Stimulated activated CD4-positive, alpha-beta T cell treated with anti-CD3 and anti-CD28 coated beads, TNF-alpha, amount 100 ng/mL, for 1 hour (primary cell): ENCODE results near the gene CR1.
"Not testable (repeated sequence)": the region's sequence is repeated elsewhere in the genome, so short reads cannot be mapped to it uniquely, and the experiment has no call there.

ENCODE experiments used
- DNase-seq, 3 donors: peaks; one replicate each; pipeline ENCODE4 v3.0.0-alpha.2; 2020; ENCODE audit warnings: low read depth in 3 of 3, low spot score in 1 of 3

CR1 gene

DNA sequence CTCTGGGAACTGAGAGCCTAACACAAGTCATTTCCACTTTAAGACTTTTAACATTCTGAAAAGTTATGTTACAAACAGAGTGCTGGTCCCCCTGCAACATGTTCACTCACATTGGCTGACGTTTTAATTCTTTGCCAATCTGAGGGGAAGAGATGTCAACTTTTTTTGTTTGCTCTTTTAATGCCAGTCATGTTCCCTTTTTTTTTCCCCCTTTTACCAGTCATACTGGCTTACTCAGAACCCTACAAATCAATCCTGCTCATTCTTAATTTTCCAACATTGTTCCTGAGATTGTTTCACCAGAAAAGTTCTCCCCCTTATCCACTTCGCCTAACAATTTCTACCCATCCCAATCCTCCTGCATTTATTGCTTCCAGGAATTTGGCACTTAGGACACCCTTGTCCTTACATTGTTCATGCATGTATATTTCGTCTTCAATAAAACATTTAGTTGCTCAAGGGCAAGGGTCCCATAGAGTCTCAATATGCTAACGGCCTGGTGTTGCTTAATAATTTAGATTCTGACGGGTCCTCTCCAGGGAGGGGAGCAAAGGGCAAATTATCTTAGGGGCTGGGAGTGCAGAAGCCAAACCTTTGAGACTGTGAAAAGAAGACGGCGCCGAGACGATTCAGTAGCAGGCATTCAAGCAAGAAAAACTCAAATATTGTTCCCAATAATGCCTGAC lies 148.4 kb downstream of the CR1 start:
- no peak for DNase-seq

DNA sequence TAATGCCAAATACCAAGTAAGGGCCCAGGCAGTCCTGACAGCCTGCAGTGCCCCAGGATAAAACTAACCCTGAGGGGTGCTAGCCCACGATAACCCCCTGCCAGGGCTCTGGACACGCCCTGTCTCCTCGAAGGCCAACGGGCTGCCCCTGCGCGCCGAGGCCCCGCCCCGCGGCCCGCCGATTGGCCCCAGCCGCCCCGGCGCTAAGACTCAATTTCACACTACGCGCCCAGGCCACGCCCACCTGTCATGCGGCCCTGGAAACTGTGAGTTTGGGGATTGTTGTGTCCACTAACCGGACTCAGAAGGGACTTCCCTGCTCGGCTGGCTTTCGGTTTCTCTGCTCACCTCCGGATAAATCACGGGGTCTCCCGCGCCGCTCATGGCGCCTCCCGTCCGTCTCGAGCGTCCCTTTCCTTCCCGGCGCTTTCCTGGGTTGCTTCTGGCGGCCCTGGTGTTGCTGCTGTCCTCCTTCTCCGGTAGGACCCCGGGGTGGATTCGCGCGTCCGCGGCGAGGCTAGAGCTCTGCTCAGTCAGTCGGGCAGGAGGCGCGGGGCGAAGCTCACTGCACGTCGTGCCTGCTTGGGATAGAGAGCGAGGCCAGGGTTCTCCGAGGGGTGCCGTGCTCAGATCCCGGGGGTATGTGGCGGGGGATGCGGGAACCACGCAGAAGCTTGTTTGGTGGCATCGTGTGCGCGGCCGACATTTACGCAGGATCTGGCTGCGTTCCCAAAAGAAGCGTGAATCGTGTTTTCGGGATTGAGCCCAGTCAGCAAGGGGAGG lies 149.1 kb downstream of the CR1 start, which contains the start of gene CR1L:
Gene CR1L, plus strand, starts transcription at position 282 of the 783 bp plus-strand sequence. Its CDS starts 101 bp downstream, at position 383.
- DNase-seq: peak; percentile 8 to 57 (median 27)

DNA sequence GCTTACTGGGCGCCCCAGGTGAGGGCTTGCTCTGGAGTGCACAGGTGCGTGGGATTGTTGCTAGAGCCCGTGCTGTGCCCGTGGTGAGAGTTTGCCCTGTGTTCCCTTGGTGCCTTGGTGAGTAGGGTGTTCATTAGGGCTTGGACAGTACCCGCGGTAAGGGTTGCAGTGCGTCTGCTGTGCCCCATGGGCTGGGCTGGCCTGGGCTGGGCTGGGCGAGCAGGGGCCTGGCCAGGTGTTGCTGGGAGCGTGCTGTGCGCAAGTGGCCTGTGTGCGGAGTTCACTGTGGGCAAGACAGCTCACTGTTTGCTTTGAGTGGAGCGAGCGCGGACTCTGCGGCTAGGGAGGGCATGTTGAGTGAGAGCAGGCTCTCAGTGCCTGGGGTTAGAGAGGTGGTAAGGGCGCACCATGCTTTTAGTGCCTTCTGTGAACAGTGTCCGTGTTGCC lies 149.7 kb downstream of the CR1 start:
- DNase-seq: no peak

DNA sequence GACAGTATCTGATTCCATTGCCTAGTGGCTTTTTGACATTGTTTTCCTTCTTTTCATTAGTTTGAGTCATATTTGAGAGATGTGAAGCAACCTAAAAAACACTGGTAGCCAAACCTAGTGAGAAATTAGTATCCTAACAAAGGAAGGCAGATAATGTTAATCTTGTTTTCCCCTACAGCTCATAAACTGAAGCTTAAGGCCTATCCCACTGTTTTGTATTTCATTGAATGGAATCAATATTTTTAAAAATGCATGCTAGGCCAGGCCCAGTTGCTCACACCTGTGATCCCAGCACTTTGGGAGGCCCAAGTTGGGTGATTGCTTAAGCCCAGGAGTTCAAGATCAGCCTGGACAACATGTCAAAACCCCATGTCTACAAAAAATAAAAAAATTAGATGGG lies 150.2 kb downstream of the CR1 start:
- DNase-seq: no peak

DNA sequence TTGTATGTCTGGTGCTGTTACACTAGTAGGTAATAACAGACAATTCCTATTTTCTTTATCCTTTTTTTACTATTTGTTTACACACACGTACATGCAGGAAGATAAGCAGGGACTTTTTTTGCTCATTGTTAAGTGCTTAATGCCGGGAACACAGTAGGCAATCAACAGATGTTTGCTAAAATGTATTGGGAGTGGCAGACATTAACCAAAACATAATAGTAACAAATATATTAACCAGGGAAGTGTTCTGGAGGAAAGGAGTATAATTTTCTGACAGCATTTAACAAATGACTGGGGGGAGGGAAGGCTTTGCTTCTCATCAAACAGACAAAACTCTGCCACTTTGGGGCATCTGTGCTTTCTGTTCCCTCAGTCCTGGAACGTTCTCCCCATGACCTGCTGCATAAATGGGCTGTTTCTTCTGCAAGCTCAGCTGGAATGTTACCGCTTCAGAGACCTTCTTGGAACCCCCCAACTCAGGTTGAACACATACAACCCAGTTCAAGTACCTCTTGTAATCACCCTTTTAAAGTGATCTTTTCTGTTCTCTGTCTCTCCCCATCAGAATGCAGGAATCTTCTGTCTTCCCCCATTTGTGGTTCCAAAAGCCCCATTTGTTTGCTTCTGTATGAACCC lies 151.1 kb downstream of the CR1 start:
- DNase-seq: no peak

DNA sequence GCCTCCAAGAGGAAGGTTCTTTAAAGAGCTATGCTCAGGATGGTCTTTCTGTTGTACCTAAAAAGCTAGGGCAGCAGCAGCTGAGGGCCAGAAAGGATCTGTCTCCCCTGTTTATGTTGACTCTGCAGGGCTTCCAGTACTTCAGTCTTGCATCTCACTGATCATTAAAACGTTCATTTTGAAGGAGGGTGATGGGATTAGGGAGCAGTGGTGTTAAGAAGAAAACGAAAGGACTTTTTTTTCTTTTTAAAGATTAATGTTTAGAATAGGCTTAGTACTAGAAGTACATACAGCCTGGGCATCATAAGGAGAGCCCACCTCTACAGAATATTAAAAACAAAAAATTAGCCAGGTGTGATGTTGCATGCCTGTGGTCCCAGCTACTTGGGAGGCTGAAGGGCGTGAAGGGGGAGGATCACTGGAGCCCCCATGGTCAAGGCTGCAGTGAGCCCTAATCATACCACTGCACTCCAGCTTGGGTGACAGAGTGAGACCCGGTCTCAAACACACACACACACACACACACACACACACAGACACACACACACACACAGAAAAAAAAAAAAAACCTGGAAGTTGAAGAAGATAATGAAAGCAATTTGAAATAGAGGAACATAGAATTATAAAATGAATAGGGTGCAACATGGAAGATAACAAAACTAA lies 151.8 kb downstream of the CR1 start:
- DNase-seq: no peak

DNA sequence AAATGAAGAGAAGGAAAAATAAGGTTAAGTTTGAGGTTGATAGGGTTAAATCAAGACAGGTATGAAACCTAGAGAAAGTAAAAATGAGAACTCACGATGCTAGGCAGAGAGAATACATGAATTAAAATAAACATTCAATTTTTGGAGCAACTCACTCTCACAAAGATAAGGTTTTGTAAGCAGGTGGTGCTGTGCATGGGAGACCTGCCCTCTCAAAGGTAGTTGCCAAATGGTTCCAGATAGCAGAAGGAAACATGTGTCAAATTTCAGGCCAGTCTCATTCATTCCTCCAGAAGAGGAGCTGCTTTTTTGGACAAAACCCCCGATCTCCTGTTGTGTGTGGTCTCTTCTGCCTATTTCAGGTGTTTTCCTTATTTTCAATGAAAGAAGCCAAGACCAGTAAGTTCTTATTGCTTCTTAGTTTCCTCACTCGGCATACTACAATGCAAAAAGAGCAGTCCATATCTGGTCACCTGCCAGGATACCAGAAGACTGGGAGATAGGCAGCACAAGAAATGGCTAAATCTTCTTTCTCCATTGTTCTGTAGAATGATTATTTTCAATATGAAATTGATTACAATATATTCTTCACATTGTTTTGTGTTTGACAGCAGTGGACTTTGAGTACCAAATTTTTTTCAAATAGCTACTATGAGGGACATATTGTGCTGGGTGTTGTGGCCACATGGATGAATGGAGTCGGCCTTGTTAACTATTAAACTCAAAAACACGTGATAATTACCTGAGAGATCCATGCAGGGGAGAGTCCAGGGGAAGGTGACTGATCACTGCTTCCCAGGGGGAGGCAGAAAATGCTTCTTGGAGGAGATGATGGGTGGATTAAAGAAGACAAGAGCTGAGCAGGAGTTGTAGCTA lies 152.6 kb downstream of the CR1 start:
- DNase-seq: no peak

DNA sequence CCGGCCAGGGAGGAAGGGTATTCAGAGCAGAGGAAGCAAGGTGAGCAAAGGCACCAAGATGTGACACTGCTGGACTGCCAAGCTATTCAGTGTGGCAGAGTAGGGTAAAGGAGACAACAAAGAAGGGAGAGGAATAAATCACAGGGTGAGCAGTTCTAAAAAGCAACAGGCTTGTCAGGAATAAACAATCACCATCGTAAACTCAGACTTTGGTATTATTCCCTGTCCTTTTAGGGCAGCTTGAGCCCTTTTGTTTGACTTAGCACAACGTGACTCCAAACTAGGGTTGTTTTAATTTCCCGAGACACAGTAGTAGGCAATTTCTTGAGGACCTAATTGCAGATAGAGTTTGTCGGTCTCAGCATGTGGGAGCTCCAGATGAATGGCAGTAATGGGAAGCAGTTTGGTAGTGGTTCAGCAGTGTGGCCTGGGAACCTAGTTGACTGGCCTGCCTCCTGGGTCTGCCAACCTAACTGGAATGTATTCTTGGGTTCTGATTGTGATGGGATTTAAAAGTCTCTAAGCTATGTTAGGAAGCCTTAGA lies 153.3 kb downstream of the CR1 start:
- DNase-seq: no peak

DNA sequence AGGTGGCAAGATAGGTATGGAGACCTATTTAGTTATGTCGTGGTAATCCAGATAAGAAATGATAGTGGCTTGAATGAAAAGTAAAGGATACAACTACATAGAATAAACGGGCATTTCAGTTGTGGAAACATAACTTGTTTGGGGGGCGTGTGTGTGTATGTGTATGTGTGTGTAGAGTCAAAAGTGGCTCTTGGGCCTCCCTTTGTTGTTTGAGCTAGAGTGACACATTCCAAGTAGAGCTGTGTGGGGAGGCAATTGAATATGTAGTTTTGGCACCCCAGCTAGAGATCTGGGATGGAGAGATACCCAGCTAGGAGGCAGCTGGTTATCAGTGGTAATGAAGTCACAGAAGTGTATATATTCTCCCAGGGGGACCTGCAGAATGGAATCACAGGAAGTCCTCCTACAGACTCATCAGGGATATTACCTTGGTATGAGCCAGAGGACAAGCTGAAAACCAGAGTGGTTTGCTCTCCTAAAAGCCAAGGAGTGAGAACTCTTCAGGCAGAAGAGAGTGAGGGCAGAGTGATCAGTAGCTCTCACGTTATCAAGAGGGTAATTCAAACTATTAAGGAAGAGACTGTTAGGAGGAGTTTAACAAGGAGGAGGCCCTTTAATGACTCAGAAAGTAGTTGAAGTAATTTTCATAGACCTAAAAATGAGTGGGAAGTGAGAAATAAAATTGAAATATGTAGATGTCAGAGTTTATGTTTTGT lies 154.1 kb downstream of the CR1 start:
- DNase-seq: no peak

DNA sequence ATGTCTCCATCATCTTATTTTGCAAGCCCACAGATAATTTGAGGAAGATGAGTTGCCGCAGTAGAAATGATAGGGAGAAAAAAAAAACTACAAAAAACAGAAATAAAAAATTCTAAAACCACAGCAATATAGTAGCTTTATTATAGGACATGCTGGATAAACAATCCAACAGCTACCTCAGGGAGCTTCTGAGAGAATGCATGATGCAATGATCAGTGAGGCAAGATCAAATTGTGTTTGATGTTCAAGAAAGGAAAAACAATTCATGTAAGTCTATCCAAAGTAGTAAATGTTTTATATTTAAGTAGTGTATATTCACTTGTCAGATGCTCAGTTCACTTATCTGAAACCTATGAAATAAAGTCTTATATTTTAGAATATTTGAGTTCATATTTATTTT lies 155.6 kb downstream of the CR1 start:
- no peak for DNase-seq

DNA sequence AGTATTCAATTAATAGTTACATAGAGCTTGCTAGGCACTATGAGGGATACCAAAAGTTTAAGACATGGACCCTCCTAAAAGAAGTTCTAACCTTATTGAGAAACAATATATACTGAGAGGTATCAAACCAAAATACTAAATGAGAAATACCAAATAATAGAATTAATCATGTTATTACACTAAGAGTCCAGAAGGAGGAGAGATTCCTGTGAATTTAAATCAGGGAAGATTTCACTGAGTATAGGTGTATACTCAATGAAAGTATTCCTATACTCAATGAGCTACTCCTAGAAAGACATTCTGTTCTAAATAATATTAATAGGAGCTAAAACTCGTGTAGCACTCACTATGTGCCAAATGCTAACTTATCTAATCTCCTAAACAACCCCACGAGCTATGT lies 158.4 kb downstream of the CR1 start:
- DNase-seq: no peak

DNA sequence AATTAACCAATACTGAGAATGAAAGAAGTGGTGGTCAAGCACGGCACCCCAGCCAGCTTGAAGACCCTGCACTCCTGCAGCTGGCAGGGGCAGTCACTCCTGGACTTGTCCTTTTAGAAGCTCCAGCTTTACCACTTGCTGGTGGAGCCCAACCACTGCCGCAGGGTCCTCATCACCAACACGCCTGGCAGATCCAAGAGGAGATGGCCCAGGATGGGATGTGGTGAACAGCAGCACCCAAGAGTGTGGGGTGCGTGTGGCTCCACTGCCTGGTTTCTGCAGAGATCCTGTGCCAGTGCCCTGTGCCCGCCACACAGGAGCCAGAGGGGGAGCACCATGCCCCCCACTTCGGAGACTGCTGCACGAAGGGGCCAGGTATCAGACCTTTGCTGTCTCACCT lies 162.5 kb downstream of the CR1 start:
- DNase-seq: no peak

DNA sequence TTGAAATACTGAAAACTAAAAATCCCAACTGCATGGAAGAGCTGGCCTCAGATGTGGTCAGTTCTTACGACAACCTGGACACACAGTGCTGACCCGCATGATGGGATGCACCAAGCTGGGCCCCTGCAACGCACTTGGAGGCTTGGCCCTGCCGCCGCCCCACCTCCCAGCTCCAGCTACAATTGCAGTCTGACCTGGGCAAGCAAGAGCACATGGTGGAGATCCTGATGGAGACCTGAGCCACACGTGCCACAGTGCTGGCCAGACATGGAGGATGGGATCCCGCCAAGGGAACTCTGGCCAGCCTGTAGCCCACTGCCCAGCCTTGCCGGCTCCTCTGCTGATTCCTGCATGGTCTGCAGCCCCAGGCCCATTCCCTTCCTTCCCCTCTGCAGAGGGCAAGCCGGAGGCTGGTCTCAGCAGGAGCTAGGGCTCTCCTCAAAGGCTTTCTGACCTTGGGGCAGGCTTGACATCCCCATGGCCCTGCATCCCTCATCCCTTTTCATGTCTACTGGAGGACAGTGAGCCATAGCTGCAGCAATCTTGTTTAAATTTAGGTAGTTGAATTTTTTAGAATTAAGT lies 163.0 kb downstream of the CR1 start:
- no peak for DNase-seq

DNA sequence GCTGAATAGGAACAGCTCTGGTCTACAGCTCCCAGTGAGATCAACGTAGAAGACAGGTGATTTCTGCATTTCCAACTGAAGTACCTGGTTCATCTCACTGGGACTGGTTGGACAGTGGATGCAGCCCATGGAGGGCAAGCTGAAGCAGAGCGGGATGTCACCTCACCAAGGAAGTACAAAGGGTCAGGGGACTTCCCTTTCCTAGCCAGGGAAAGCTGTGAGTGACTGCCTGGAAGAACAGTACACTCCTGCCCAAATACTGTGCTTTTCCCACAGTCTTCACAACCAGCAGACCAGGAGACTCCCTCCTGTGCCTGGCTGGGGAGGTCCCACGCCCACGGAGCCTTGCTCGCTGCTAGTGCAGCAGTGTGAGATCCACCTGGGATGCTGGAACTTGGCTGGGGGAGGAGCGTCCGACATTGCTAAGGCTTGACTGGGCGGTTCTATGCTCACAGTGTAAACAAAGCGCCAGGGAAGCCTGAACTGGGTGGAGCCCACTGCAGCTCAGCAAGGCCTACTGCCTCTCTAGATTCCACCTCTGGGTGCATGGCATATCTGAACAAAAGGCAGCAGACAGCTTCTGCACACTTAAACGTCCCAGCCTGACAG lies 163.7 kb downstream of the CR1 start:
- DNase-seq: no peak

DNA sequence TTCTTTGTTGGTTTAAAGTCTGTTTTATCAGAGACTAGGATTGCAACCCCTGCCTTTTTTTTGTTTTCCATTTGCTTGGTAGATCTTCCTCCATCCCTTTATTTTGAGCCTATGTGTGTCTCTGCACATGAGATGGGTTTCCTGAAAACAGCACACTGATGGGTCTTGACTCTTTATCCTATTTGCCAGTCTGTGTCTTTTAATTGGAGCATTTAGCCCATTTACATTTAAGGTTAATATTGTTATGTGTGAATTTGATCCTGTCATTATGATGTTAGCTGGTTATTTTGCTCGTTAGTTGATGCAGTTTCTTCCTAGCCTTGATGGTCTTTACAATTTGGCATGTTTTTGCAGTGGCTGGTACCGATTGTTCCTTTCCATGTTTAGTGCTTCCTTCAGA lies 165.5 kb downstream of the CR1 start:
- not testable (repeated sequence) for DNase-seq

DNA sequence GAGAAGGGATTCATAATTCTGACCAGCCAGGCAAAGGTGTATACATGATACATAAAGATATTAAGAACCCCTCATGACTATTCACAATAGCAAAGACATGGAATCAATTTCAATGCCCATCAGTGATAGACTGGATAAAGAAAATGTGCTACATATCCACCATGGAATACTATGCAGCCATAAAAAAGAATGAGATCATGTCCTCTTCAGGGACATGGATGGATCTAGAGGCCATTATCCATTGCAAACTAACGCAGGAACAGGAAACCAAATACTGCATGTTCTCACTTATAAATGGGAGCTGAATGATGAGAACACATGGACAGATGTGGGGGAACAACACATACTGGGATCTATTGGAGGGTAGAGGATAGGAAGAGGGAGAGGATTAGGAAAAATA lies 170.4 kb downstream of the CR1 start:
- no peak for DNase-seq

DNA sequence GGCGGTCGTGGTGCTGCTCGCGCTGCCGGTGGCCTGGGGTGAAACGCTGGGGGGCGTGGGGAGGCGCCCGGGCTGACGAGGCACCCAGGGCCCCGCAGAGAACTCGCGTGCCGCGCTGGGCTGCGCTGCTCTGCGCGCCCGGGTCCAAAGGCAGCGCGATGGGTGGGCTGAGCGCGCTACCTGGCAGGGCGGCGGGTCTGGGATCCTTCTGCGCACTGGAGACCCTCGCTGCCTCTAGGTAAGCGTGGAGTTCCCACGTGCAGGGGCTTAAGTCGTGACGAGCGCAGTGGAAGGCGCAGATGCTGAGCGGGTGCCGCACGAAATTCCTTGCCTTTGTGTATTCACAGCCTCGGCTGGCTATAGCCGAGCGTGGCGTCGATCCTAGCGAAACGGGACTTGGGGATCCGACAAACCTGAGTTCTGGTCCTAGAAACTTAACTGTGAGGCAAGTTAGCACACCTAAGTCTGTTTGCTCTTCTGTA lies 173.6 kb downstream of the CR1 start:
- DNase-seq: no peak

DNA sequence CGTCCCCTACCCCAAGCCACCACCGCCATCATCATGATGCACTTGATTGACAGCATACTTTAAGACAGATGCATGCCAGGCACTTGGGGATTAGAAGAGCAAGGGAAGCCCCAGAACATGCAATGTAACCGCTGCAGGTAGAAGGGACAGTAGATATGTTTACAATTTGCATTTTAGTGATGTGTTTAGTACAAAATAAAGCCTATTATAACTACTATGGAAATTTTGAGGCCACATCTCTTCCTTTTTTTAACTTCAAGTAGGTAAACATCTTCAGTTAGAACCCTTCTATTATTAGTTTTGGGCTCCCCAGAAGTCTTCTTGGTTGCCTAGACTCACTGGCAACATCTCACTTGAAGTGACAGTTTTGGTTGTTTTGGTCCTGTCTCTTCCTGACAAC lies 174.2 kb downstream of the CR1 start:
- no peak for DNase-seq

DNA sequence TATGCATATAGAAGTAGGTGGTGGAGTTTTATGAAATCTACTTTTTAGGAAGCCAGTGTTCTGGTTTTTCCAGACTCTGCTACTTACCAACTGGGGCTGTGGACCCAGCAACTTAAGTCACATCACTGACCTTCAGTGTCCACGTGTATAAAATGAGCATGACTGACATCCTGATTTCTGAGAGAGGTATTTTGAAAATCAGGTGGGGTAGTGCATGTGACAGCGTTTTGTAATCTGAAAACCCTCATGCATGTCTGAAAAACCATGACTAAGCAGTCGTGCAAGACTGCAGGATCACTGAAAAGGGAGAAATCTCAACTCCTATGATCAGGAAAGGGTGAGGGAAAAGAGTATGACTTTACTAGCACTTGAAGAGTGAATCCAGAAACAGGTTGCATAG lies 175.0 kb downstream of the CR1 start:
- no peak for DNase-seq
